NCI-H2107 (cell line): ENCODE results near the gene ZNF32.
A peak's percentile ranks its signal among the peaks of the same experiment; 100 is the strongest.

ENCODE experiments used
- DNase-seq: peaks from one replicate; lab custom pipeline; 2025; lab: John Stamatoyannopoulos, UW

ZNF32 gene

GRCh38 chr10:43648398-43649184 is at the start of gene ZNF32:
TSS of gene ZNF32 (minus strand) at chr10:43648881. CDS start at chr10:43646133, 2,748 bp downstream.
- peak; percentile 68 for DNase-seq

- DNase-seq, result no peak
Observed at GRCh38 chr10:43698156-43698555, 49.5 kb upstream of the ZNF32 start.

- DNase-seq, result no peak
Observed at GRCh38 chr10:43696909-43697483, 48.3 kb upstream of the ZNF32 start.

- no peak for DNase-seq
Observed at GRCh38 chr10:43695730-43696129, 47.0 kb upstream of the ZNF32 start.

- DNase-seq, result no peak
Observed at GRCh38 chr10:43695321-43695720, 46.6 kb upstream of the ZNF32 start.

GRCh38 chr10:43694526-43694925 is 45.8 kb upstream of the ZNF32 start:
- no peak for DNase-seq

- no peak for DNase-seq
Observed at GRCh38 chr10:43693602-43694001, 44.9 kb upstream of the ZNF32 start.

- DNase-seq, result no peak
Observed at GRCh38 chr10:43692051-43692825, 43.6 kb upstream of the ZNF32 start.

GRCh38 chr10:43691485-43691884 is 42.8 kb upstream of the ZNF32 start:
- DNase-seq, result no peak

- DNase-seq, result no peak
Observed at GRCh38 chr10:43689955-43690771, 41.5 kb upstream of the ZNF32 start.

- no peak for DNase-seq
Observed at GRCh38 chr10:43689618-43689954, 40.9 kb upstream of the ZNF32 start.

- no peak for DNase-seq
Observed at GRCh38 chr10:43689007-43689491, 40.4 kb upstream of the ZNF32 start.

- no peak for DNase-seq
Observed at GRCh38 chr10:43688348-43688892, 39.7 kb upstream of the ZNF32 start.

- no peak for DNase-seq
Observed at GRCh38 chr10:43687373-43687772, 38.7 kb upstream of the ZNF32 start.

GRCh38 chr10:43686414-43686813 is 37.7 kb upstream of the ZNF32 start:
- DNase-seq, result no peak

GRCh38 chr10:43685744-43686143 is 37.1 kb upstream of the ZNF32 start:
- no peak for DNase-seq

- DNase-seq, result no peak
Observed at GRCh38 chr10:43684292-43684559, 35.5 kb upstream of the ZNF32 start.

- DNase-seq, result no peak
Observed at GRCh38 chr10:43683451-43684291, 35.0 kb upstream of the ZNF32 start.

GRCh38 chr10:43682956-43683355 is 34.3 kb upstream of the ZNF32 start:
- DNase-seq, result no peak

GRCh38 chr10:43681721-43682120 is 33.0 kb upstream of the ZNF32 start:
- DNase-seq, result no peak

- DNase-seq, result no peak
Observed at GRCh38 chr10:43681220-43681619, 32.5 kb upstream of the ZNF32 start.
